ENCODE data around the gene SKP1. TPM values are rescaled to one million over a fixed set of nuclear protein-coding genes. Genes with fewer than 3 reads are reported as not detected.

The SKP1 gene
- total RNA-seq, 1 experiment from 2014 or later = 348 TPM

DNA sequence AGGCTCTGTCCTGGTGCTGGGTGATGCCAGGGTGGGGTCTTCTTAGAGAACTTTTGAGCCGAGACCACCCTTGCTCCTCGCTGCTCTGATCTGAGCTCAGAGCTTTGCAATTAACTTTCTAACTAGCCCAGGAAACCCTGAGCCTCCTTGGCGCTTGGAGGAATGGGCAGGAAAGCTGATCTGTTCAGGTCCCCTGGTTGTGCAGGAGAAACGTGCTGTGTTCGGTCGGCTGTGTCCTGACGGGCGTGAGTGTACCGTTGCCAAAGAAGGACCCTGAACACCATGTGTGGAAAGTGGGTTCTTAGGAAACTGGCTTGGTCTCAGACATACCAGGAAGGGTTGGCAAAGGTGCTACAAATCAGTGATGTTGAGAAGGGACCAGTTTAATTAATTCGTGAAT lies 60.5 kb downstream of the SKP1 start:
- H4K8ac ChIP-seq (replicated peaks; ENCODE audit: insufficient read length, low read depth, low read length) = no peak overlapping the region
- no peak overlapping the region for H2BK120ac ChIP-seq (ENCODE audit: low read depth, low read length, poor library complexity, severe bottlenecking)
- H3K79me1 ChIP-seq (ENCODE audit: insufficient read depth, low read depth, low read length, poor library complexity, severe bottlenecking) = no peaks in the 10 kb centered on the region
- H3T11ph ChIP-seq (ENCODE audit: low read length) = no peak overlapping the region
- H3K79me2 ChIP-seq (ENCODE audit: insufficient read depth, low read length) = no peaks in the 10 kb centered on the region
- no CpG with 5 or more reads among the region's 10 CpGs for WGBS (ENCODE audit: extremely low coverage, insufficient read length, low lambda C conversion rate)
- no peak overlapping the region for H3K18ac ChIP-seq (ENCODE audit: insufficient read length, low read depth, low read length)
- H2BK12ac ChIP-seq (ENCODE audit: insufficient read length, low read depth, low read length) = no peak overlapping the region
- H3K4ac ChIP-seq (ENCODE audit: low read depth, low read length) = no peak overlapping the region
- no peak overlapping the region for H3K27ac ChIP-seq (ENCODE audit: insufficient read length, low read depth, low read length)
- Mint-ChIP-seq H3K27me3 (ENCODE audit: low read depth) (peaks cover 33% of the 10 kb centered on the region), H3K36me3 (ENCODE audit: insufficient read depth in 1 of 3, low read depth in 3 of 3) (peaks cover 0 to 20% (median 11%) of the 10 kb centered on the region in 3 experiments; a peak in 4 of 7 replicates), H3K27ac (no peak overlapping the region), H3K9me3 (no peaks in the 10 kb centered on the region; a peak in 1 of 5 replicates), H3K4me1 (peaks cover 7 to 8% of the 10 kb centered on the region in 2 experiments), H3K4me3 (peak overlapping the region in 1 of 2 experiments; percentile 82; a peak in 2 of 5 replicates)
- no peak overlapping the region for H3K4me2 ChIP-seq (ENCODE audit: insufficient read depth, insufficient read length, low read length)
- no peak overlapping the region for H2BK15ac ChIP-seq (ENCODE audit: low read depth, low read length)
- no peak for DNase-seq
- no peak overlapping the region for H2BK5ac ChIP-seq (ENCODE audit: insufficient read length, low read length)
- H4K91ac ChIP-seq (ENCODE audit: insufficient read length, low read depth, low read length) = no peak overlapping the region
- no peak overlapping the region for H2BK20ac ChIP-seq (ENCODE audit: low read depth, low read length, poor library complexity, severe bottlenecking)
- no peak overlapping the region for H3K9ac ChIP-seq (ENCODE audit: extremely low read depth, insufficient read length, low read length)
- H3K14ac ChIP-seq (ENCODE audit: insufficient read depth, low read length) = no peak overlapping the region
- no peak overlapping the region for H2AK5ac ChIP-seq (ENCODE audit: insufficient read length, low read length)
- H3K23me2 ChIP-seq (ENCODE audit: insufficient read length, low read depth, low read length, poor library complexity, severe bottlenecking) = peaks cover 14% of the 10 kb centered on the region
- no peak overlapping the region for H4K5ac ChIP-seq (ENCODE audit: insufficient read length, low read depth, low read length)
- no peak overlapping the region for H3K23ac ChIP-seq (ENCODE audit: insufficient read length, low read depth, low read length)
- no peaks in the 10 kb centered on the region for H3K9me3 ChIP-seq (ENCODE audit: control insufficient read depth, low read depth, low read length)
- H2AFZ ChIP-seq (ENCODE audit: low read length) = no peak overlapping the region
- H3K56ac ChIP-seq (ENCODE audit: insufficient read length, low read depth, low read length) = no peak overlapping the region
- peaks cover 22% of the 10 kb centered on the region for H3K27me3 ChIP-seq (ENCODE audit: insufficient read depth, low read length)
- no peaks in the 10 kb centered on the region for H3K4me1 ChIP-seq (ENCODE audit: insufficient read depth, low read length)
- TF ChIP-seq, protein P1, sequence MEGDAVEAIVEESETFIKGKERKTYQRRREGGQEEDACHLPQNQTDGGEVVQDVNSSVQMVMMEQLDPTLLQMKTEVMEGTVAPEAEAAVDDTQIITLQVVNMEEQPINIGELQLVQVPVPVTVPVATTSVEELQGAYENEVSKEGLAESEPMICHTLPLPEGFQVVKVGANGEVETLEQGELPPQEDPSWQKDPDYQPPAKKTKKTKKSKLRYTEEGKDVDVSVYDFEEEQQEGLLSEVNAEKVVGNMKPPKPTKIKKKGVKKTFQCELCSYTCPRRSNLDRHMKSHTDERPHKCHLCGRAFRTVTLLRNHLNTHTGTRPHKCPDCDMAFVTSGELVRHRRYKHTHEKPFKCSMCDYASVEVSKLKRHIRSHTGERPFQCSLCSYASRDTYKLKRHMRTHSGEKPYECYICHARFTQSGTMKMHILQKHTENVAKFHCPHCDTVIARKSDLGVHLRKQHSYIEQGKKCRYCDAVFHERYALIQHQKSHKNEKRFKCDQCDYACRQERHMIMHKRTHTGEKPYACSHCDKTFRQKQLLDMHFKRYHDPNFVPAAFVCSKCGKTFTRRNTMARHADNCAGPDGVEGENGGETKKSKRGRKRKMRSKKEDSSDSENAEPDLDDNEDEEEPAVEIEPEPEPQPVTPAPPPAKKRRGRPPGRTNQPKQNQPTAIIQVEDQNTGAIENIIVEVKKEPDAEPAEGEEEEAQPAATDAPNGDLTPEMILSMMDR (conservative IDR thresholded peaks at IDR 0.05) = no peak
- peaks cover 3% of the 10 kb centered on the region for H4K20me1 ChIP-seq (ENCODE audit: control insufficient read depth, insufficient read depth, insufficient read length)
